Esophagus mucosa (tissue), 1 donor: Measurements from ENCODE around the gene RPLP2. TPM values are rescaled to one million over a fixed set of nuclear protein-coding genes. Genes with fewer than 3 reads are reported as not detected.

Experiments used
- ATAC-seq: fragments of 200-7000 bp; cut with Tn5 transposase; one replicate; pipeline ENCODE4 v1.9.1; 2020
- total RNA-seq: library from RNA; stranded (reverse); gene quantifications from one replicate; pipeline ENCODE4 v1.2.4, GENCODE V29; 2023
- donor health status: DM: yes; HTN: yes; CAD: no.

The RPLP2 gene
- 2,043 TPM for total RNA-seq

DNA sequence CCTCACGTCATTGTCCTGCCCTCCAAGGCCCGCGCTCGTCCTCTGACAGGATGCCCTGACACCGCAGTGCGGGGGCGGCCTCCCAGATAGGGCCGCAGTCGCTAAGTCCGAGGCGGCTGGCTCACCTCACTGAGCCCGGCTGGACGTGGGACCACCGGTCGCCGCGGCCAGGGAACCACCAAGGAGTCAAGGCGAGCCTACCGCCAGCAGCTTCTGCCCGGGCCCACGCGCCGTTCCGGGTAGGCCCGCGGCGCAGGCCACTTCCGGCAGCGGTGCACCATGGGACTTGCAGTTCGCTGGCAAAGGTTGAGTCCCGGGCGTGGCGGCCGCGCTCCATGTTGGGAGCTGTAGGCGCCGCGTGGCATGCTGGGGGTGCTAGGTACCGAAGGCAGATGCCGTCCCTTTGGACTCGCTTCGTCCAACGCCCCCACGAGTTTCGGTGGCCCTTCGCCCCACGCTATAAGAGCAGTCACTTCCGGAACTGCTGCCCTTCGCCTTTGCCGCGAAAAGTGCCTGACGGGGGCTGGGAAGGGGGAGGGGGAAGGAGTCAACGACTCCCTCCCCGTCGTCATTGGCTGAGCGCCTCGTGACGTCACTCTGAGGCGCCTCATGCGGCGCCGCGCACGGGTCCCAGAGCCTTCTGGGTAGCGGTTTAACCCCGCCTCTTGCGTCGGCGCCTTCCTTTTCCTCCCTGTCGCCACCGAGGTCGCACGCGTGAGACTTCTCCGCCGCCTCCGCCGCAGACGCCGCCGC, at the start of gene RPLP2:
Gene RPLP2 (plus strand): TSS at position 681 of the 753 bp plus-strand sequence. CDS start 268 bp downstream, outside the sequence.
- peak; percentile 89 for ATAC-seq

DNA sequence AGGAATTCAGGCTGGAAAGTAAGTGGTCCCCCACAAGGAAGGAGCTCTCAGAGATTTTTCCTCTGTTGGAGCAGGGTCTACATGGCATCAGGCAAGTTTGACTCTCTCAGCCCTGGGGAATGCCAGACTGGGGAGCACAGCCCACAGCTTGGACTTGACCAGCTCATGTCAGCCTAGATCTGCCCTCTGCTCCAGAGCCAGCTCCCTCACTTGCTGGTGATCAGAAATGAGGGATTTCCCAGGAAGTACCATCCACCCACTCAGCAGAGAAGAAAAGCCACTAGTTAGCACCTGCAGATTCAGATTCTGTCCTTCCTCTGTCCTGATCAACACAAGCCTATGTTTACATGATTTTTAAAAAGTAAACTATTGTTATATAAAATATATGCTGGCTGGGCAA, 49.5 kb upstream of the RPLP2 start:
- no peak for ATAC-seq

DNA sequence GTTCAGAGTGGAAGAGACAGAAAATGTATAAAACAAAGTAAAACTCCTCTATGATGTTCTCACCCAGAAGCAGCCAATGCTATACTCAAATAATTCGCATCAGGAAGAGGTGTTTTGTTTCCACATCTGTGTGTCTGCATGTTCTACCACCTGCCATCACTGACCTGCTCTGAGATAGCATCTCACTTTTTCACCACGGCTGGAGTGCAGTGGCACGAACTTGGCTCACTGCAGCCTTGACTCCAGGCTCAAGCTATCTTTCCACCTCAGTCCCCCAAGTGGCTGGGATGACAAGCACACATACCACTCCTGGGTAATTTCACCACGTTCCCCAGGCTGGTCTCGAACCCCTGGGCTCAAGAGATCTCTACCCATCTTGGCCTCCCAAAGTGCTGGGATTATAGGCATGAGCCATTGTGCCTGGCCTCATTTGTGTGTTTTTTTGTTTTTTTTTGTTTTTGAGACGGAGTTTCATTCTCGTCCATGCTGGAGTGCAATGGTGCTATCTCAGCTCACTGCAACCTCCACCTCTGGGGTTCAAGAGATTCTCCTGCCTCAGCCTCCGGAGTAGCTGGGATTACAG, 48.1 kb upstream of the RPLP2 start:
- no peak for ATAC-seq

DNA sequence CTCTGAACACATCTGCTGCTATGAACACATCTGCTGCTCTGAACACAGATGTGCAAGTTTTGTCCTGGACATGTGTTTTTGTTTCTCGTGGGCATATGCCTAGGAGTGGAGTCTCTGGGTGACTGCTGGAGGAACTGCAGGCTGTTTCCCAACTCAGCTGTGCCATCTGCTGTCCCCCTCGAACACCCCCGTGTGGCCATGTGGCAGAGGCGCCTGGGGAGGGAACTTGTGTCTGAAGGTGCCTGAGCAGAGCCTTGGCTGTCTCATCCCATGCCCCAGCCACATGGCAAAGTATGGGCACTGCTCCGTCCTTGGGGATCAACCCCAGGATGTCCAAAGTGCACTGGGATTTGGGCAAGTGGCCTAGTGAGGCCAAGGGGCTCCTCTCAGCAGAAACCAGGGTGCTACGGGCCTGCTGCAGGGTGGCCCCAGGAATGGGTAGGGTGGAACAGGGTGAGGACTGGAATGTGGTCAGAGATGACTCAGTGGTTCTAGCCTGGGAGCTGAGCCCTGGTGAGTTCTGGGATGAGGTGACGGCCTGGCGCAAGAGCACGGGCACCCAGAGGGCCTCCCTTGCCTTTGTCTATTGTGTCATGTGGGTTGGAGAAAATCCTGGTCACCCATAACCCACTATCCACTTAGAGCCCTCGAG, 47.2 kb upstream of the RPLP2 start:
- peak; percentile 92 for ATAC-seq

DNA sequence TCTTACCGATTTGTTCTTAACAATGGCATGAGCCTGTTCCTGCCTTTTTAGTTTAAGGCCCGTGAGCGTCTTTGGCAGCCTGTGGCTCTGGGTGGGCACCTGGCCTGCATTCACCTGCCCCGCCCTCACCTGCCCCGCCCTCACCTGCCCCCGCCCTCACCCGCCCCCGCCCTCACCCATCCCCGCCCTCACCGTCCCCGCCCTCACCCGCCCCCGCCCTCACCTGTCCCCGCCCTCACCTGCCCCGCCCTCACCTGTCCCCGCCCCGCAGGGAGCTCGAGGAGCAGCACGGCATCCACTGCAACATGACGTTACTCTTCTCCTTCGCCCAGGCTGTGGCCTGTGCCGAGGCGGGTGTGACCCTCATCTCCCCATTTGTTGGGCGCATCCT, 46.7 kb upstream of the RPLP2 start:
- ATAC-seq, result peak; percentile 73

DNA sequence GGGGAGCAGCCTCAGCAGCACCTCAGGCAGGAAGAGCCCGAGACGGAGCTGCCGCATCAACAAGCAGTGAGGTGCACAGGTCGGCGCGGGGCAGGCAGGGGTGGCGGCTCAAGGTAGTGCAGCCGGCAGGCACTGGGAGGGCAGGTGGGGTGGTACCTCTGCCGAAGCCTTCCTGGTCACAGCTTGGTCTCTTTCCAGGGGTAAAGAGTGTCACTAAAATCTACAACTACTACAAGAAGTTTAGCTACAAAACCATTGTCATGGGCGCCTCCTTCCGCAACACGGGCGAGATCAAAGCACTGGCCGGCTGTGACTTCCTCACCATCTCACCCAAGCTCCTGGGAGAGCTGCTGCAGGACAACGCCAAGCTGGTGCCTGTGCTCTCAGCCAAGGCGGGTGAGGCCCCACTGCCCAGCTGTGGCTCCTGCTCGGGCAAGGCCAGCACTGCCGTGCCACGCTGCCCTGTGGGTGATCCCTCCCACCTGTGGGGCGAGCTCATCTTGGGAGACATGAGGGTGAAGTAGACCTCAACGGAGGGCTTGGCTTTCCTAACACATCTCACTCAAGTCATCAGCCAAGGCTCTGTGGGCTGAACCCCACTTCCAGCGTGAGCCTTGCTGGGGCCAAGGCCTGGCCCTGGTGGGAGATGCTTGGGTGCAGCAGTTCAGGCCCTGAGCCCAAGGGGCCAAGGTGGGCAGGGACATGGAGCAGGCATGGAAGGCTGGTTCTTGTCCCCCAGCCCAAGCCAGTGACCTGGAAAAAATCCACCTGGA, 46.0 kb upstream of the RPLP2 start:
- peak; percentile 17 for ATAC-seq

DNA sequence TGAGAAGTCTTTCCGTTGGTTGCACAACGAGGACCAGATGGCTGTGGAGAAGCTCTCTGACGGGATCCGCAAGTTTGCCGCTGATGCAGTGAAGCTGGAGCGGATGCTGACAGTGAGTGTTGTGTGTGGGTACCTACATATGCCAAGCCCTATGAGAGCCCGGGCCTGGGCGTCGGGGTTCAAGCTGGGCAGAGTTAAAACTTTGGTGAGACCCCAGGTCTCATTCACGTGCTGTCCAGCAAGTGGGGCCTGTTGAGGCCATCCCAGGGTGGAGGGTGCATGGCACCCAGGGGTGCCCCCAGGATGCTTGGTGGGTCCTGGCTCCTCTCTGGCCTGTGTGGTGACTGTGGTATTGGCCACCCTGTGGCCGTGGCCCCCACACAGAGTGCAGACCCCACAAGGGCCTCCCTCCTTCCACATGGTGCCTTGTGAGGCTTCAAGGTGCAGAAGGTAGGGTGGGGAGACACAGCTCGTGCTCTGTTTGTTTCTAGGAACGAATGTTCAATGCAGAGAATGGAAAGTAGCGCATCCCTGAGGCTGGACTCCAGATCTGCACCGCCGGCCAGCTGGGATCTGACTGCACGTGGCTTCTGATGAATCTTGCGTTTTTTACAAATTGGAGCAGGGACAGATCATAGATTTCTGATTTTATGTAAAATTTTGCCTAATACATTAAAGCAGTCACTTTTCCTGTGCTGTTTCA, 45.3 kb upstream of the RPLP2 start:
- no peak for ATAC-seq

DNA sequence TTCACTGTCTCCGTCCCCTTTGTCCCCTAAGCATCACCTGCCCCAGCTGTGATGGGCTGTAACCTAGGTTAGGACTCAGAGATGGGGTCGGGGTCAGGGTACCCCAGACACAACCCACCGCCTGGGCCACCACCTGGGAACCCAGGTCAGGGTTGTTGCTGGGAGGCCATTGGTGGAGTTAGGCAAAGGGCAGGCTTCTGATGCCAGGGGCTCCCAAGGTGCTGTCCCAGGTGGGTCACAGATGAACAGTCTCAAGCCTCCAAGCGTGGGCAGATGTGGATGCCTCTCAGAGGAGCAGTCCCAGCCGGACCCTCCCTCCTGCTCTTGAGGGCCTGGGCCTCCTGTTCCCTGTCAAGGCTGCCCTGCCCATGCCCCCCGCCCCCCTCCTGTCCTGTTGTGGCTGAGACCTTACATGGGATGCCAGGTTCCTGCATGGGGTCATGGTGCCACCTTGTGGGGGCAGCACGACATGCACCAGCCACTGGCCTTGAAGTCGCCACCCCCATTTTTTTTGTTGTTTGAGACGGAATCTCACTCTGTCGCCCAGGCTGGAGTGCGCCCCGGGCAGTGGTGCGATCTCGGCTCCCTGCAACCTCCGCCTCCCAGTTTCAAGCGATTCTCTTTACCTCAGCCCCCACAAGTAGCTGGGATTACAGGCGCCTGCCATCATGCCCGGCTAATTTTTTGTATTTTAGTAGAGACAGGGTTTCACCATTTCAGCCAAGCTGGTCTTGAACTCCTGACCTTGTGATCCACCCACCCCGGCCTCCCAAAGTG, 44.6 kb upstream of the RPLP2 start:
- no peak for ATAC-seq

DNA sequence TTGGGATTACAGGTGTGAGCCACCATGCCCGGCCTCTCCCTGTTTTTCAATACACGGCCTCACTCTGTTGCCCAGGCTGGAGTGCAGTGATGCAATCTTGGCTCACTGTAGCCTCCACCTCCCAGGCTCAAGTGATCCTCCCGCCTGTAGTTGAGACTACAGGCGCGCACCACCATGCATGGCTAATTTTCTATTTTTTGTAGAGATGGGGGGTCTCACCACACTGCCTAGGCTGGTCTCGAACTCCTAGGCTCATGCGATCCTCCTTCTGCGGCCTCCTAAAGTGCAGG, 44.0 kb upstream of the RPLP2 start:
- no peak for ATAC-seq

DNA sequence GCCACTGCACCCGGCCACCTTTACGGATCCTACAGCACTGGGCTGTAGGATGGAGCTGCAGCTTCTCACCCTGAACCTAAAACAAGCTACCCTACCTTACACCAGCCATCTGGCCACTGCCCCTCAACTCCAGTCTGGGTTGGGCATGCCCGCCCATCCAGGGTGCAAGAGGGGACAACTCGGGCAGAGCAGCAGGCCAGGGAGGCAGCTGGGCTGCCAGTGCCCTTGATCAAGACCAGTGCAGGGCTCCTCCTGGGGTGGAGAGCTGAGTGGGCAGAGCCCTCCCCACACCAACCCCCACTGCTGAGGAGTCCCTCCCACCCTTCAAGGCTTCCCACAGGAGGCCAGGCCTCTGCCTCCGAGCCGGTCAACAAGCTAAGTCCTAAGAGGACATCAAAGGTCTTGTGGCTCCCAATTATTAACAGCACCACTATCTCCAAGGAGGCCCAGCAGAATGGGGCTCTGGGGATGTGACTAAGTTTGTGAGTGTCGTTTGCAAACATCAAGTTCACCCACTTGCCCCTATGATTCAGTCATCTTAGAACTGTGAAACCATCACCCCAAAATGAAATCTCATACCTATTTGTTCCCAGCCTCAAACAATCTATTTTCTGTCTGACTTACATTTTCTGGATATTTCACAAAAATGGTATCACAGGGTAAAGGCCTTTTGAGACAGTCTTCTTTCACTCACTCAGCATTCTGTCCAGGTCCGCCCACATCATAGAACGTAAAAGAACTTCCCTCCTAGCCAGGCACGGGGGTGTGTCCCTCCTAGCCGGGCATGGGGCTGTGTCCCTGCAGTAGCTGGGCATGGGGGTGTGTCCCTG, 43.4 kb upstream of the RPLP2 start:
- ATAC-seq, result no peak

DNA sequence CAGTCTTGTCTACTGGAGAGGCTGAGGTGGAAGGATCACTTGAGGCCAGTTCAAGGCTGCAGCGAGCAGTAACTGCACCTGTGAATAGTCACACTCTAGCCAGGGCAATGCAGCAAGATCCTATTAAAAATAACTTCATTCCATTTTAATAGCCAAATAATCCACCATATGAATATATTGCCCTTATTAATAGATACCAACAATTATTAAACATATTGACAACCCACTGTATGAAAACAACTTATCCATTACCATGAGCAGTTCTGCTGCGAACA, 42.9 kb upstream of the RPLP2 start:
- ATAC-seq, result no peak

DNA sequence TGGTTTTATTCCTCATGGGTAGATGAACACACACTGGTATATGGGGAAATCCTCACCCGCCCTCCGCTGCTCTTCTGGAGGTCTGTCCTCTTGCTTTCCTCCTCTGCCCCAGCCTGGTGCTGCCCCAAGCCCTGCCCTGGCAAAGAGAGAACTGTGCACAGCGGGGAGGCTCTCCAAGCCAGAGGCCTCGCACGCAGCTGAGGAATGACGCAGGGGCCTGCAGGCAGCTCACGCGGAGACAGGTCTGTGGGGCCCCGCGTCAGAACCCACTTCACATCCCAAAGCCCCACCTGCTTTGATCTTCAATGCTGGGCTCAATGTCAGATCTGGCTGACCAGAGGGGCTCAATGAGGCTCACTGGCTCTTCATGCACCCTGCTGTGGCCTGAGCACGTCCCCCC, 42.5 kb upstream of the RPLP2 start:
- ATAC-seq, result no peak

DNA sequence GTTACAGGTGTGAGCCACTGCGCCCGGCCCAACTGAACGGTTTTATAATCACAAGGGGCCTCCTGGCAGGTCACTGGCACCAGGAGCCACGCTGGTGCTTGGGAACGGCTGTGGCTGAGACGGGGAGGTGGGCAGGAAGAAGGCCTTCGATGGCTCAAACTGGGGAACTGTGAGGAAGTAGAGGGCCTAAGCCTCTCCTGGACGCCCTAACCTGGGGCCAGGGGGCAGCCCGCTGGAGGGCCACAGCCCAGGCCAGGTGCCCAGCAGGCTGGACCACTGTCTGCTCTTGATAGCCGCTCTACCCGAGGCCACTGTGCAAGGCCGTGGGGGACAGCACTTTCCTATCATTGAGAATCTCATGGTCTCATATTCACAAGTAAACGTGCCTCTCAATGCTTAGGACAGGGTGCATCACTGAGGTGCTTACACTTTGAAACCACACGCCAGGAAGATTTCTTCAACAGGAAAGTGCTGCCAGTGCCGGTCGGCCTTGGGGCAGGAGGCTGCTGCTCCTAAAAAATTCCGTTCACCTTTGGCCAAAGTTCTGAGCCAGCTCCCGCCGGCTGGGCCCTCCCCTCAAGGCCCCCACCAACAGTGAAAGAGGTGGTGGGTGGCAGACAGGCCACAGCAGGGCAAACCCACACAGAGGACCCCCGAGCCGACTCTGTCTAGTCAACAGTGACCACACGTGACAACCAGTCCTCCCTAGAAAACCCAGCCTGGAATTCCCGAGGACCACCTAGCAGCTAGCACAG, 39.7 kb upstream of the RPLP2 start:
- ATAC-seq, result no peak

DNA sequence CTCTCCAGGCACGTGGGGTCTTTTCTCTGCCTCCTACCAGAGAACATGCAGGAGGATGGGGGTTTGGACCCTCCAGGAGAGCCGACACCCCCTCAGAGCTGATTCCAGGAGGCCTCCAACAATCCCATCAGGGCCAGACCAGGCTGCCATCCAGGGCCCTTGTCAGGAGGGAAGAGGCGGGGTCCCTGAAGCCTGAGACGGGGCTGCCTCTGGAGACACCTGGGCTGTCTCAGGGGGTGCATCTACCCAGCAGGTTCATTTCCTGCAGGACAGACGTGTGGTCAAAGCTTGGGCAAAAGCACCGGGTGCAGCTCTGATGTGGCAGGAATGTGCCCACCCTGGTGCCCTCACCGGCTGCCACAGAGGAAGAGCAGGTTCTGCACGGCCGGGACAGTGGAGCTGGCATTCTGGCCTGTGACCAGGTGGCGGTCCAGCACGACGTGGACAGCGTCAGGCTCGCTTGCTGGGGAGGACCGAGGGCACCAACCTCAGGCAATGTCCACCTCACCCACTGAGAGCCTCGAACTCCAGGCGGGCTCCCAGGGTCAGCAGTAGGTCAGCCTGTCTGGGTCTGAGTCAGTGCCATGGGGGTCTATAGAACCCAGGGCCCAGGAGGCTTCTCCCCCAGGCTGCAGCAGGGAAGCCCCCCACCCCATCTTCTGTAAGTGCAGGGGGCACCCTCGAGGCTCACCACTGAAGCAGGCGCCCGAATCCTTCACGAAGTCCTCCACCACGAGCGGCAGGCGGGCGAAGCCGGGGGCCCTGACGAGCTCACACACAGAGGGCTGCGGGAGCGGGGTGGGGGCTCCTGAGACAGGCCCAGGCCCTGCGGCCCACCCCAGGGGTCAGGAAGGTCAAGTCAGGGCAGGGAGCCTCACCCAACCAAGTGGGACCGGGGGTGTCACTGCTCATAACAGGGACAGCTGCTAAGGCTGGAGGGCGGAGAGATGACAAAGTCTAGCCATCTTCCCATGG, 38.8 kb upstream of the RPLP2 start:
- ATAC-seq, result no peak

DNA sequence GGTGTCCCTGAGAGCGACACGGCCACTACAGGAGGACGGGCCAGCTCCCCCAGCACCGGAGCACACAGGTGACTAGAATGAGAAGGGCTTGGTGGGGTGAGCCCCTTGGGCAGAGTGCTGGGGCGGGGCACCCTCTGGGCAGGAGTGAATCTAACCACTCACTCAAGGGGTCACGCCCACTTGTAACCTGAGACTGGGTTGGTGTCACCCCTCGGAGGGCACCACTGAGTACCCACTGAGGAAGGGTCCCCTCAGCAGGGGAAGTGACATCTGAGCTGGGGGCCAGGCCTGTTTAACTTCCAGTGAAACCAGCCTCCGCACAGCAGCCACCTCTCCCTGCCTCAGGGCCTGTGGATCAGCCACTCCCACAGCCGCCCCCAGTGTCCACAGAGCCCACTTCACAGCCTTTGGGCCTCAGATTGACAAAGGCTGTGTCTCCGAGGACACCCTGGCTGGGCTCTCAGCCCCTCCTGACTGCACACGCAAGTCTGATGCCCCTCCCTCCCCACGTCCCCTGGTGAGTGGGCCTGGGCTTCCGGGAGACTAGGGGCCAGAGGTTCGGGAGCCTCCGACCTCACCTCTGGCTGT, 38.1 kb upstream of the RPLP2 start:
- no peak for ATAC-seq

DNA sequence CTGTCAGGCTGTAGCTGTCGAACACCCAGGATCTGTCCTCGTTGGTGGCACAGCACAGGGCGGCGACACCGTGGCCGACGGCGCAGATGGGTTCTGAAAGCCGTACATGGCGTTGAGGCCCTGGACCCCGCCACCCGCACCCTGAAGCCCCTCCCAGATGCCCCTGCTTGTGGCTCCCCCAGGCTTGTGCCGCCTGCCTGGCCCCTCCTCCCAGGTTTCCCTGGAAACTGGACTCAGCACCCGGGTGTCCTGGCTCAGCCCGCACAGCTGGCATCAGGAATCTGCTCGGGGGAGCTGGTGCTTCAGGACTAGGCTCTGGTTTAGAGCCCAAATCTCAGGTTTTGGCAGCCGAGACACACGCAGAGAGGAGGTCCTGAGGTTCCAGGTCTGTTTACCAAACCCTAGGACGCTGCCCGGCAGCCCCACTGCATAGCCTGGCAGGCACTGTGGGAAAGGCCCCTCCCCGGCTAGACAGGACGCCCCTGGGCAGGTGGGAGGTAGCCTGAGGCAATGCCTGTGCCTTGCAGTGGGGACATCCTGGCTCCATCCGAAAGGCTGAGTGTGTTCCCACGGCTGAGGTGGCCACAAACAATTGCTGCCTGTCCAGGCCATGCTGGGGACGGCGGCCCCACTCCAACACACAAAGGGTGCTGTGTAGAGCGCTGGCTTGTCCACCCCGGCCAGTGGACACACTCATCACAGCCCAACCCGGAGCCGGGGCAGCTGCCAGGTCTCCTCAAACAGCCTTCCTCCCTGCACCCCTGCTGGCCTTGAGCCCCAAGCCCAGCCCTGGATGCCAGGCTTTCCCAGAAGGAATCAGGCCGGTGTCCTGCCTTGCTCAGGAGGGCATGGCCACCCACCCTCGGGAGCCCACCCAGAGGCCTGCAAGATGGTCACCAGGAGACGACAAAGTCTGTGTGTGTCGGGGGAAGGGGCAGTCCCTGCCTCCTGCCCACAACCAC, 37.1 kb upstream of the RPLP2 start:
- ATAC-seq, result no peak

DNA sequence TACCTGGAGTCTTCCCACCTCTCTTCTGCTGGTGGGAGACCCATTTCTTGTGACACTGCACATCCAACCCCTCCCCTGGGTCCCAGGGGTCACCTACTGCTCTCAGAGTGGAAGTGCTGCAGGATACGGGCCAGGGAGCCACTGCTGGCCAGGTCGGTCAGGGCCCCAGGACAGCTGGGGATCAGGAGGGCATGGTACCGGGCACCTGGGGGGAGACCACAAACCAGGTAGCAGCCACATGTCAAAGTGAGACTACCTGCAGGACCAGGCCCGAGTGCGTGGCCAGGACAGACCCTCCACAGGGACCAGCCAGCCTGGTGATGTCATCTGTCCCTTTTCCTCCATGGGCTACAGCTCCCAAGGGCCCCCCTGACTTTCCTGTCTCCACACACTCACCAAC, 36.3 kb upstream of the RPLP2 start:
- ATAC-seq, result no peak

DNA sequence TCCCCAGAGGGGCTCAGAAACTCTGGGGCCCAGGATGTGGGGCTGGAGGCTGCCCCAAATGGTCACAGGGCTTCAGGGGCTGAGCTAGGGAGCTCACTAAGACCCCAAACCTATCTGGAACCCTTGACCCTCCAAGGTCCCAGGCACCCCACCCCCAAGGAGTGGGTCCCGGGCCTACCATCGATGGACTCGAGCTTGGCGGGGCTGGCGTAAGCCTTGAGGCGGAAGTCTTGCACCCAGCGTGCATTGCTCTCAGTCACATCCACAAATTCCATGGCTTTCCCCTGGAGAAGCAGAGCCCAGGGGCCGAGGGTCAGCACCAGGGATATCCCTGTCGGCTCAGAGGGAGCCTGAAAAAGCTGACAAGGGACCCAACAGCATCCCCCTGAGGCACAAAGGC, 35.9 kb upstream of the RPLP2 start:
- ATAC-seq, result no peak
